ENCODE measurements around the gene SNX13.
A peak's percentile ranks its signal among the peaks of the same experiment; 100 is the strongest.

The SNX13 gene

GRCh38 chr7:17852361-17852760 is 87.9 kb downstream of the SNX13 start:
- H3K79me2 ChIP-seq (ENCODE audit: control insufficient read depth, insufficient read depth, low read length, unreplicated experiment), result no peaks in the 10 kb centered on the region
- H3K36me3 ChIP-seq (ENCODE audit: insufficient read depth, low read length), result peaks cover 25% of the 10 kb centered on the region

GRCh38 chr7:17849504-17849903 is 90.8 kb downstream of the SNX13 start:
- Histone ChIP-seq H3K79me2 (ENCODE audit: control insufficient read depth, insufficient read depth, low read length, unreplicated experiment) (no peaks in the 10 kb centered on the region), H3K36me3 (ENCODE audit: insufficient read depth, low read length) (peaks cover 8% of the 10 kb centered on the region; the same call in 1 of the 2 replicates), H3K27me3 (ENCODE audit: insufficient read depth, low read length) (no peaks in the 10 kb centered on the region), H3K4me3 (ENCODE audit: low read depth, low read length) (no peak overlapping the region), H3K4me1 (ENCODE audit: control insufficient read depth, insufficient read depth, low read length, unreplicated experiment) (peaks cover under 1% of the 10 kb centered on the region), H2AFZ (ENCODE audit: low read length, unreplicated experiment) (no peak overlapping the region), H3K27ac (ENCODE audit: low read depth, low read length) (no peak overlapping the region)

More at GRCh38 chr7:17852361-17852760, 87.9 kb downstream of the SNX13 start:
- Histone ChIP-seq H3K4me3 (ENCODE audit: low read depth, low read length) (no peak overlapping the region), H3K4me1 (ENCODE audit: control insufficient read depth, insufficient read depth, low read length, unreplicated experiment) (peaks cover 5% of the 10 kb centered on the region), H3K27ac (ENCODE audit: low read depth, low read length) (no peak overlapping the region), H2AFZ (ENCODE audit: low read length, unreplicated experiment) (no peak overlapping the region), H3K27me3 (ENCODE audit: insufficient read depth, low read length) (no peaks in the 10 kb centered on the region)

GRCh38 chr7:17848516-17848915 is 91.8 kb downstream of the SNX13 start:
- no peaks in the 10 kb centered on the region for H3K79me2 ChIP-seq (ENCODE audit: control insufficient read depth, insufficient read depth, low read length, unreplicated experiment)
- H3K27ac ChIP-seq (ENCODE audit: low read depth, low read length), result no peak overlapping the region
- peaks cover 8% of the 10 kb centered on the region; the same call in 1 of the 2 replicates for H3K36me3 ChIP-seq (ENCODE audit: insufficient read depth, low read length)
- no peak overlapping the region for H3K4me3 ChIP-seq (ENCODE audit: low read depth, low read length)
- H2AFZ ChIP-seq (ENCODE audit: low read length, unreplicated experiment), result no peak overlapping the region
- H3K27me3 ChIP-seq (ENCODE audit: insufficient read depth, low read length), result no peaks in the 10 kb centered on the region
- peaks cover 9% of the 10 kb centered on the region for H3K4me1 ChIP-seq (ENCODE audit: control insufficient read depth, insufficient read depth, low read length, unreplicated experiment)

- Histone ChIP-seq H3K27ac (ENCODE audit: low read depth, low read length) (no peak overlapping the region), H2AFZ (ENCODE audit: low read length, unreplicated experiment) (no peak overlapping the region), H3K79me2 (ENCODE audit: control insufficient read depth, insufficient read depth, low read length, unreplicated experiment) (no peaks in the 10 kb centered on the region), H3K36me3 (ENCODE audit: insufficient read depth, low read length) (peaks cover 20% of the 10 kb centered on the region), H3K4me3 (ENCODE audit: low read depth, low read length) (no peak overlapping the region), H3K4me1 (ENCODE audit: control insufficient read depth, insufficient read depth, low read length, unreplicated experiment) (peaks cover 11% of the 10 kb centered on the region), H3K27me3 (ENCODE audit: insufficient read depth, low read length) (no peaks in the 10 kb centered on the region)
Measured at GRCh38 chr7:17846935-17847334, 93.4 kb downstream of the SNX13 start.

GRCh38 chr7:17845197-17845547 is 95.1 kb downstream of the SNX13 start:
- Histone ChIP-seq H3K36me3 (ENCODE audit: insufficient read depth, low read length) (peaks cover 15% of the 10 kb centered on the region), H2AFZ (ENCODE audit: low read length, unreplicated experiment) (no peak overlapping the region), H3K4me3 (ENCODE audit: low read depth, low read length) (no peak overlapping the region), H3K27me3 (ENCODE audit: insufficient read depth, low read length) (no peaks in the 10 kb centered on the region), H3K4me1 (ENCODE audit: control insufficient read depth, insufficient read depth, low read length, unreplicated experiment) (peaks cover 11% of the 10 kb centered on the region), H3K27ac (ENCODE audit: low read depth, low read length) (no peak overlapping the region), H3K79me2 (ENCODE audit: control insufficient read depth, insufficient read depth, low read length, unreplicated experiment) (no peaks in the 10 kb centered on the region)

GRCh38 chr7:17844514-17845196 is 95.6 kb downstream of the SNX13 start:
- H3K27me3 ChIP-seq (ENCODE audit: insufficient read depth, low read length), result no peaks in the 10 kb centered on the region
- peaks cover 11% of the 10 kb centered on the region for H3K4me1 ChIP-seq (ENCODE audit: control insufficient read depth, insufficient read depth, low read length, unreplicated experiment)
- peak overlapping the region; percentile 12 for H3K27ac ChIP-seq (ENCODE audit: low read depth, low read length)
- no peak overlapping the region for H3K4me3 ChIP-seq (ENCODE audit: low read depth, low read length)
- no peak overlapping the region for H2AFZ ChIP-seq (ENCODE audit: low read length, unreplicated experiment)
- no peaks in the 10 kb centered on the region for H3K79me2 ChIP-seq (ENCODE audit: control insufficient read depth, insufficient read depth, low read length, unreplicated experiment)
- H3K36me3 ChIP-seq (ENCODE audit: insufficient read depth, low read length), result peaks cover 13% of the 10 kb centered on the region

GRCh38 chr7:17844022-17844421 is 96.3 kb downstream of the SNX13 start:
- Histone ChIP-seq H3K27ac (ENCODE audit: low read depth, low read length) (0 out of 2 replicates have a peak overlapping the region, but pooled peaks have one; percentile 12), H3K36me3 (ENCODE audit: insufficient read depth, low read length) (peaks cover 13% of the 10 kb centered on the region), H3K27me3 (ENCODE audit: insufficient read depth, low read length) (no peaks in the 10 kb centered on the region), H3K4me3 (ENCODE audit: low read depth, low read length) (no peak overlapping the region), H2AFZ (ENCODE audit: low read length, unreplicated experiment) (no peak overlapping the region), H3K79me2 (ENCODE audit: control insufficient read depth, insufficient read depth, low read length, unreplicated experiment) (no peaks in the 10 kb centered on the region), H3K4me1 (ENCODE audit: control insufficient read depth, insufficient read depth, low read length, unreplicated experiment) (peaks cover 11% of the 10 kb centered on the region)

GRCh38 chr7:17843041-17843440 is 97.3 kb downstream of the SNX13 start:
- Histone ChIP-seq H3K27me3 (ENCODE audit: insufficient read depth, low read length) (no peaks in the 10 kb centered on the region), H3K27ac (ENCODE audit: low read depth, low read length) (no peak overlapping the region), H3K79me2 (ENCODE audit: control insufficient read depth, insufficient read depth, low read length, unreplicated experiment) (no peaks in the 10 kb centered on the region), H2AFZ (ENCODE audit: low read length, unreplicated experiment) (no peak overlapping the region), H3K4me1 (ENCODE audit: control insufficient read depth, insufficient read depth, low read length, unreplicated experiment) (peaks cover 11% of the 10 kb centered on the region), H3K36me3 (ENCODE audit: insufficient read depth, low read length) (peaks cover 18% of the 10 kb centered on the region), H3K4me3 (ENCODE audit: low read depth, low read length) (no peak overlapping the region)

- no peak overlapping the region for H3K27ac ChIP-seq (ENCODE audit: low read depth, low read length)
- H3K27me3 ChIP-seq (ENCODE audit: insufficient read depth, low read length), result no peaks in the 10 kb centered on the region
- H3K36me3 ChIP-seq (ENCODE audit: insufficient read depth, low read length), result peaks cover 5% of the 10 kb centered on the region; the same call in 1 of the 2 replicates
- H2AFZ ChIP-seq (ENCODE audit: low read length, unreplicated experiment), result no peak overlapping the region
- no peak overlapping the region for H3K4me3 ChIP-seq (ENCODE audit: low read depth, low read length)
- H3K4me1 ChIP-seq (ENCODE audit: control insufficient read depth, insufficient read depth, low read length, unreplicated experiment), result no peaks in the 10 kb centered on the region
- H3K79me2 ChIP-seq (ENCODE audit: control insufficient read depth, insufficient read depth, low read length, unreplicated experiment), result no peaks in the 10 kb centered on the region
Measured at GRCh38 chr7:17832820-17833355, 107.4 kb downstream of the SNX13 start.

- H3K27ac ChIP-seq (ENCODE audit: low read depth, low read length), result no peak overlapping the region
- no peaks in the 10 kb centered on the region for H3K79me2 ChIP-seq (ENCODE audit: control insufficient read depth, insufficient read depth, low read length, unreplicated experiment)
- no peak overlapping the region for H3K4me3 ChIP-seq (ENCODE audit: low read depth, low read length)
- no peaks in the 10 kb centered on the region for H3K27me3 ChIP-seq (ENCODE audit: insufficient read depth, low read length)
- H3K4me1 ChIP-seq (ENCODE audit: control insufficient read depth, insufficient read depth, low read length, unreplicated experiment), result no peaks in the 10 kb centered on the region
- no peaks in the 10 kb centered on the region for H3K36me3 ChIP-seq (ENCODE audit: insufficient read depth, low read length)
- no peak overlapping the region for H2AFZ ChIP-seq (ENCODE audit: low read length, unreplicated experiment)
Measured at GRCh38 chr7:17832242-17832641, 108.1 kb downstream of the SNX13 start.

- Histone ChIP-seq H2AFZ (ENCODE audit: low read length, unreplicated experiment) (no peak overlapping the region), H3K27ac (ENCODE audit: low read depth, low read length) (no peak overlapping the region), H3K27me3 (ENCODE audit: insufficient read depth, low read length) (no peaks in the 10 kb centered on the region), H3K36me3 (ENCODE audit: insufficient read depth, low read length) (no peaks in the 10 kb centered on the region), H3K4me1 (ENCODE audit: control insufficient read depth, insufficient read depth, low read length, unreplicated experiment) (no peaks in the 10 kb centered on the region), H3K4me3 (ENCODE audit: low read depth, low read length) (no peak overlapping the region), H3K79me2 (ENCODE audit: control insufficient read depth, insufficient read depth, low read length, unreplicated experiment) (no peaks in the 10 kb centered on the region)
Measured at GRCh38 chr7:17830206-17830605, 110.1 kb downstream of the SNX13 start.

Measured in ACC112 (cell line).